OCI-LY3 (cell line): Measurements from ENCODE around the gene SIRT3.

ENCODE experiments used
- CTCF ChIP-seq: fragments of 200-600, 300-600 bp; sonication (generic); IDR thresholded peaks from 2 replicates; pipeline ENCODE4 v1.5.1; 2014; ENCODE audit warnings: antibody characterized with exemption, low read length, low read depth
- EZH2phosphoT487 ChIP-seq: fragments of 200-600 bp; shearing (Covaris generic); IDR thresholded peaks from 2 replicates; pipeline ENCODE4 v1.6.1; 2018; ENCODE audit warnings: antibody characterized with exemption, mixed run types, low read depth

GRCh38 chr11:253160-253885, 17.2 kb upstream of the SIRT3 start:
- TF ChIP-seq CTCF = no peak
- no peak for TF ChIP-seq EZH2phosphoT487
